NCI-H510A (cell line): ENCODE results near the gene EIF1AD.
"Not testable (repeated sequence)": the region's sequence is repeated elsewhere in the genome, so short reads cannot be mapped to it uniquely, and the experiment has no call there.

Source experiments
- DNase-seq: peaks from one replicate; lab custom pipeline; 2025; lab: John Stamatoyannopoulos, UW

Gene EIF1AD, protein sequence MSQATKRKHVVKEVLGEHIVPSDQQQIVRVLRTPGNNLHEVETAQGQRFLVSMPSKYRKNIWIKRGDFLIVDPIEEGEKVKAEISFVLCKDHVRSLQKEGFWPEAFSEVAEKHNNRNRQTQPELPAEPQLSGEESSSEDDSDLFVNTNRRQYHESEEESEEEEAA

GRCh38 chr11:66001942-66002647, at the start of gene EIF1AD, which contains the start of gene BANF1:
Gene EIF1AD (minus strand): TSS chr11:66002157. CDS start chr11:66000389, 1,768 bp downstream.
Gene BANF1 (plus strand): TSS chr11:66002503. CDS start chr11:66003251, 748 bp downstream.
- DNase-seq, result peak; percentile 96

GRCh38 chr11:66051371-66051765, 49.4 kb upstream of the EIF1AD start:
- no peak for DNase-seq

GRCh38 chr11:66050581-66051231, 48.7 kb upstream of the EIF1AD start:
- no peak for DNase-seq

- no peak for DNase-seq
Observed at GRCh38 chr11:66048547-66049323, 46.8 kb upstream of the EIF1AD start, which contains the start of gene GAL3ST3. Gene GAL3ST3 (minus strand): TSS chr11:66049161. CDS start chr11:66045415, 3,746 bp downstream.

- DNase-seq, result no peak
Observed at GRCh38 chr11:66047541-66048365, 45.8 kb upstream of the EIF1AD start.

DNA sequence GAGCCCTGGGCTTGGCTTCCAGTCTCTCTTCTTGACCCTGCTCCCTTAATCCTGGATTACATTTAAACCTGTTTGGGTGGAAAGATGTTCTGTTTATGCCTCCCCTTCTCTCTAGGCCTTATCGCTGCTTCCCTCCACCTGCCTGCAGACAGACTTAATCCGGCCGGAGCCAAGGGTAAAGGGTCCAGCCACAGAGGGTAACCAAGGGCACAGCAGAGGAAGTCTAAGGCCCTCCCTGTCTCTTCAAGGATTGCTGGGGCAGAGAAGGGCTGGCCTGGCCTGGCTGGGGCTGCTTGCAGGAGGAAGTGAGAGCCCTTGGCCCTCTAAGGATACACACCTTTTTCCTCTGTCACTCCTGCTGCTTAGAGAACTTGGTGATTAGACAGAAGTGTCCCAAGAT, 44.9 kb upstream of the EIF1AD start:
- no peak for DNase-seq

DNA sequence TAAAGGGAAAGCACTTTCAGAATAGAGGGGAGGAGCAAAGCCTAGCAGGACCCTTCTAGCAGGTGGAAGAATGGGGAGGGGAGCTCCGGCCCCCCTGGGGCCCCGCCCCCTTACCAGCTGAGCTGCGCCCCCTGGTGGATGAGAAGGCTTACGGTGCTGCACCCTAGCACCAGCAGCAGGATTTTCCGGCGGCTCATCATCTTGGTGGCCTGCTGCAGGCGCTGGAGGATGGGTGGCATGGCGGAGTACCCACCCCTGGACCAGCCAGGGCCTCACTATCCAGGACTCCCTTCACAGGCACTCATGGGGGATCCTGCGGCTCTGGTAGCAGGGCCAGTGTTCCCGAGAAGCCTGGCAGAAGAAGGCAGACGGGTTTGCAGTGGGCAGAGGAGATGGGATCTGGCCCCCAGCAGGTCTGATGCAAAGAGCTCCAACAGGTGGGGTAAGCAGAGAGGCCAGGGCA, 43.3 kb upstream of the EIF1AD start:
- DNase-seq, result peak; percentile 59

DNA sequence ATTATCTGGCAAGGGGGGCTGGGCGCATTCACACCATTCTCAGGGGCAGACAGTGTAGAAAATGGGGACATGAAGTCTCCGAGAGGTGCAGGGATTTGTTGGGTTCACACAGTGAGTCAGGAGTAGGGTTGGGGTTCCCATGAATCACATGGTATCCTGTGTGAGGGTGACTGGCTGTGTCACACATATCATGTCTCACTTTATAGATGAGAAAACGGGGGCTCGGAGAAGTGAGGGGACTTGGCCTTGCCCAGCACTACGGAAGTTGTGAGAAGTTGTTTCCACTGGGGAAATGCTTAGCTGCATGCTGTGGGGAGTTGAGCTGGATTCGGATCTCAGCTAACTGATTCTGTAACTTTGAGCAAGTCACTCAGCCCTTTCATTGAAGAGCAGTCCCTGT, 42.8 kb upstream of the EIF1AD start:
- no peak for DNase-seq

- DNase-seq, result no peak
Observed at GRCh38 chr11:66042996-66043906, 41.3 kb upstream of the EIF1AD start.

- no peak for DNase-seq
Observed at GRCh38 chr11:66042227-66042995, 40.5 kb upstream of the EIF1AD start.

- DNase-seq, result no peak
Observed at GRCh38 chr11:66039765-66040164, 37.8 kb upstream of the EIF1AD start.

GRCh38 chr11:66037327-66037726, 35.4 kb upstream of the EIF1AD start:
- no peak for DNase-seq

- DNase-seq, result no peak
Observed at GRCh38 chr11:66036334-66036710, 34.4 kb upstream of the EIF1AD start.

- no peak for DNase-seq
Observed at GRCh38 chr11:66035653-66036333, 33.8 kb upstream of the EIF1AD start.

- no peak for DNase-seq
Observed at GRCh38 chr11:66032957-66033735, 31.2 kb upstream of the EIF1AD start.

DNA sequence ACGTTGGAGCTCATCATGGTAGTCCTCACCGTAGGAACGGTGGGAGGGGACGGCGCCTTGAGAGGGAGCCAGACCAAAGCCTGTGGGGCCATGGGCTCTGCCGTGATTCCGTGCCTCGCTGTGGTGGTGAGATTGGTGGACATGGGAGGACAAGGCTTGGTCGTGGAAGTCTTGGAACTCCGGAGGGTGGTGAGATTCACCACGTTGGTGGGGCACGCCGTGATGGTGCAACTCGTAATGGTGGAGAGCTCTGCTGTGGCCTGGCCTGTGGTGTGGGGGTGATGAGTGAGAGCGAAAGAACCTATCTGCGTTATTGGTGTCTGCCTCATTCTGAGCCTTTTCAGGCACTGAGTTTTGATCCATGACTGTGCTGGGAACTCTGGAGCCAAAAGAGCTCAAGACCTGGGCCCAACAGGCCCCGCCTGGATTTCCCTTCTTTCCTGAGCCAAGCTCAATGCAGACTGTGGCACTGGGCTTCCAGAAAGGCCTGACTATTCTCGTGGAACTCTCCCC, 24.1 kb upstream of the EIF1AD start, which contains the start of gene CATSPER1:
CATSPER1 (minus strand) TSS at position 463 of the 513 bp plus-strand sequence; CDS start at position 363, 100 bp downstream.
- no peak for DNase-seq

GRCh38 chr11:66023186-66023440, 21.2 kb upstream of the EIF1AD start:
- not testable (repeated sequence) for DNase-seq
